HG03066 (cell line): ENCODE data around the gene CLINT1.
"Not testable (repeated sequence)": the region's sequence is repeated elsewhere in the genome, so short reads cannot be mapped to it uniquely, and the experiment has no call there.

Experiments
- ATAC-seq: cut with Tn5 transposase; IDR thresholded peaks from one replicate; pipeline ENCODE4 v1.9.1; 2021; ENCODE audit warnings: low read depth; ENCODE audit not compliant: unreplicated experiment

The CLINT1 gene

DNA sequence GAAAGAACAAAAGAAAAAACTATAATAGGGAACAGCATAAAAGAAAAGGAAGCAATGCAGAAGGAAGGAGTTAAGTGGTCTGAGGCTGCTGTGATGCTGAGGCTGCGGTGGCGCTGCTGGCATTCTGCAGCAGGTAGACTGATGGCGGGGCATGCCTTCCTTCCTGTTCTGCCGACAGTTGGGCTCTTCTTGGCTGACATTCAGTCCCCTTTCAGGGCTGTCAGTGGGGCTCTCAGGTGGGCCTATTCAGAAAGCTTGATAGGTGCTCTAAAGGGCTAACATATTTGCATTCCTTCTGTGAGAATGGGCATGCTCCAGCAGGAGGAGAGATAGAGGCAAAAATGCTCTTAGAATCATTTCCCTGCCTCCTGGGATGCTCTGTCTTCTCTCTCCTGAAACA, 5.1 kb upstream of the CLINT1 start:
- ATAC-seq, result no peak

DNA sequence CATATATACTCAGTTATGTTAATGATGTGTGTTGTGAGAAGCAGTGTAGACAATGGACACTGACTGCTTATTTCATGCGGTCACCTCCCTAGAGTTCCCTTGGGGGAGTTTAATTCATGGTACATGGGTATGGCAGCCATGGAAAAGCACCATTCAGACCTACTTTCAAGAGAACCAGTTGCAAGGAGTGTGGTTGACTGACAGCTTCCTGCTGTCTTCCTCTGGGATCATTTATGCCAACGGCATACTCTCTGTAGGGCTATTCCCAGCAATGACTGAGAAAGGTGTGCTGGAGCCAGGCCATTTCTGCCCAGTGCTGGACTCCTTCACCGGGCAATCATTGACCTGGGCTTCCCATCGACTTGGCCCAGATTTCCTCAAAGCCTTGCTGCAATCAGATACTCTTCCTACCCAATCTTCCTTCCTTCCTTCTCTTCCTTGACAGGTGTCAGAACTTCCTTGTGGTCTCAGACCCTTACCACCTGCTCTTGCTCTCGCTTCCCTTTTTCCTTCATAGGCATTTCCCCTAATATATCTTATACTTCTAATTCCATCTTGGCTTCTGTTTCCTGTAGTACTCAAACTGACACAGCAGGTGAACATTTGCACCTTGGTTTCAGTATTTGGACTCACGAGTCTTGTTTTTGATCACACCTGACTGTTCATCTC, 3.4 kb upstream of the CLINT1 start:
- no peak for ATAC-seq

DNA sequence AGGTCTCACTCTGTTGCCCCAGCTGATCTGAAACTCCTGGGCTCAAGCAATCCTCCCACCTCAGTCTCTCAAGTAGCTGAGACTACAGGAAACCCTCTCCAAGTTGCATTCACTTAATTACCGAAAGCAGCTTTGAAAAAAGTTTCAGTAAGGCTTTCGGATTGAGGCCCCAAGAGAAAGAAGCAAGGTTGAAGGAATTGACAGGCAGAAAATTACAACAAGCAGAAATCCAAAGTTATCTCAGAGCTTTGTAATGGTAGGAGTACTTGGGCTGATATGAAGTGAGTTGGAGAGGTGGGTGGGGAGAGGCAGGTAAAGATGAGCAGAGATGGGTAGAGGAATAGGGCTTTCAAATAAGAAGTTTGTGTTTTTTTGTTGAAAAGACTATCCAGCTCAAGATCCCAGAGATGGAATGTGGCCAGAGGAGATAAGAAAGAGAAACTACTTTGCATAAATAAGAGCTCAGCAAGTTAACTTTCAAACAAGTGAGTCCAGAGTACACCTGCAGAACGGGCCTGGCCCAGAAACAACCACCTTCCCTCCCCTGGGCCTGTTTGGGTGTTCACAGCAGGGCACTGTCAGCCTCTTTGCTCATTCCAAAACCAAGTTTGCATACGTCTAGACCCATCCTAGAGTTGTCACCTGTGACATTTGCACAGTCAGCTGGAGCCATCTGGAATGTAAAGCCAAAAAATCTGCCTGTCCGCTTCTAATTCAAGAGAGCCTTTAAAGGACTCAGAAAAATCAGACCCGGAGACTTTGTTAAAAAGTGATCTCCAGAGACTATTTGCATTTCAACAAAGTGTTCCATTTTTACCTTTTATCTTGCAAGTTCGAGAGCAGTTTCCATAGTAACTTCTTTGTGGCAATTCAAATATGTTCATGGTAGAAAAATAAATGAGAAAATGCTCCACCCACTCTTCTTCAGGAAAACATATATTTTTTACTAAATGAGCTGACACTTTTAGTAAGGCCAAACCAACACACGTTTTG, 2.2 kb upstream of the CLINT1 start:
- peak; percentile 76 for ATAC-seq

DNA sequence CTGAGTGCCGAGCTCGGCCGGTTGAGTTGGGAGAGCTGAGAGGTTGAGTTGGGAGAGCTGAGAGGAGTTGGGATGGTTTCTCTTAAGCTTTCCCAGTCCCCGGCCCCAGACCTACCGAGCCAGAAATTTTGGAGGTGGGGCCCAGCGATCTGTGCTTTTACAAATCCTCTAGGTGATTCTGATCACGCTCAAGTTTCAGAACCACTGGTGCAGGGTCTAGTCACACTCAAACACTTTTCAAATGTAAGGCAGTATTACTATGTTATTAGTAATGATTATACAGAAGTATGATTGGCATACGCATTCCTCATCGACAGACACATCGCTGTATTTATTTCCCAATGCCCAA, 256 bp upstream of the CLINT1 start:
- ATAC-seq, result no peak

DNA sequence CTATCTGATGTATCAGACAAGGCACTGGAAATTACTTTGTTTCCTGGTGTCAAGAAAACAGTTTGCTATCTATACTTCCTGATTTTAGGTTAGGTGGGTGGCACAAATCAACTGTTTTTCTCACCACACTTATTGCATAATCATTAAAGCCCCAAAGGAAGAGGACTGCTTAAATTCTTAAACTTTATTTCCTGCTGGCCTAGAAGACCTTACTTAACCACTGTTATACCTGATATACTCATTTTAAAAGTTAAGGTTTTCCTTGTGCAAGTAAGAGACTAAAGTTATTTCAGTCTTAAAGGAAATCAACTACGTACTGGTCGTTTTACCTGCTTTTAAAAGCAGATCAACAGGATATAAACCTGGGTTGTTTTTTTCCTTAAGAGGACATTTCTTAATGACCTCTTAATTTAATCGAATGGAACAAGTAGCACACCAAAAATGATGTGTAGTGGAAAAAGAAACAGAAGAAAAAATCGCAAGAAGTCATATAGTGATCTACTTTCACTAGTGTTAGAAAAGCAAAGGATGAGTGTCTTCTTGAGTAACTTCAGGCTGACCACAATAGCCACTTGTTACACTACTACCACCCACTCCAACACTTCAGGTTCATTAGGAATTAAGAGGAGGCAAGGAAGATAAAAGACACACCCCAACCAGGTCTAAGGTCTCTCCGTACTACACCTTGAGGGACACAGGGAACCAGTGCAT, 974 bp downstream of the CLINT1 start:
- ATAC-seq, result no peak

DNA sequence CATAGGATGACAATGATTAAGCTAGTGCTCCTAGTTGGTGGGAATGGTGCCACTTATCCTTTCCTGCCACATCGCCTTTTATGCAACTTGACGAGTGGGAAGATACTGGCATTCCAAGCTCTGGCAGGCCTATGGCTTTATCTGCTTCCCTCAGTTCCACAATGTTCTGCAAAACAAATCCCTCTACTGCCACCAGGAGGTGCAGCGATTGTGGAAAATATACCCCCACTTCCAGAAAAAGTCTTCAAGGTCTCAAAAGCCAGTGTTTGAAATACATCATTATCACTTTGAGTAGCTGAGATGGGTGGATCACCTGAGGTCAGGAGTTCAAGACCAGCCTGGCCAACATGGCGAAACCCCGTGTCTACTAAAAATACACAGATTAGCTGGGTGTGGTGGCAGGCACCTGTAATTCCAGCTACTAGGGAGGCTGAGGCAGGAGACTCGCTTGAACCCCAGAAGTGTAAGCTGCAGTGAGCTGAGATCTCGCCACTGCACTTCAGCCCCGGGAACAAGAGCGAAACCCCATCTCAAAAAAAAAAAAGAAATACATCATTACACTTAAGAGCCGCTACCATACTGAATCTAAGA, 3.4 kb downstream of the CLINT1 start:
- ATAC-seq, result no peak

DNA sequence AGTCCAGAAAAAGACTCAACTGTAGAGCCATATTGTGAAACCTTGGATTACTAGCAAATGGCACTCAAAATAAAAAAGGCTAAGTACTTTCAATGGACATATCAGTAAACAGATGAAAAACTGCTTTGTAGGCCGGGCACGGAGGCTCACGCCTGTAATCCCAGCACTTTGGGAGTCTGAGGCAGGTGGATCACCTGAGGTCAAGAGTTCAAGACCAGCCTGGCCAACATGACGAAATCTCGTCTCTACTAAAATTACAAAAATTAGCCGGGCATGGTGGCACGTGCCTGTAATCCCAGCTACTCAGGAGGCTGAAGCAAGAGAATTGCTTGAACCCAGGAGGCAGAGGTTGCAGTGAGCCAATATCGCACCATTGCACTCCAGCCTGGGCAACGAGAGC, 5.6 kb downstream of the CLINT1 start:
- ATAC-seq, result not testable (repeated sequence)

DNA sequence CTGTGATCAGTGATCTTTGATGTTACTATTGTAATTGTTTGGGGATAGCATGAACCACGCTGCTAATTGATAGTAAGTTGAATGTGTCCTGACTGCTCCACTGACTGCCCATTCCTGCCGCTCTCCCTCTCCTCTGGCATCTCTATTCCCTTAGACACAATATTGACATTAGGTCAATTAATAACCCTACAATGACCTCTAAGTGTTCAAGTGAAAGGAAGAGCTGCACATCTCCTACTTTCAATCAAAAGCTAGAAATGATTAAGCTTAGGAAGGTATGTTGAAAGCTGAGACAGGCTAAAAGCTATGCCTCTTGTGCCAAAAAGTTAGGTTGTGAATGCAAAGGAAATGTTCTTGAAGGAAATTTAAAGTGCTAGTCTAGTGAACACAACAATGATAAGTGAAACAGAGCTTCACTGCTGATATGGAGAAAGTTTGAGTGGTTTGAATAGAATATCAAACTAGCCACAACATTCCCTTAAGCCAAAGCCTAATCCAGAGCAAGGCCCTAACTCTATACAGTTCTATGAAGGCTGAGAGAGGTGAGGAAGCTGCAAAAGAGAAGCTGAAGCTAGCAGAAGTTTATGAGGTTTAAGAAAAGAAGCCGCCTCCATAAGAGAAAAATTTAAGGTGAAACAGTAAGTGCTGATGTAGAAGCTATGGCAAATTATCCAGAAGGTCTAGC, 12.9 kb downstream of the CLINT1 start:
- ATAC-seq, result no peak

DNA sequence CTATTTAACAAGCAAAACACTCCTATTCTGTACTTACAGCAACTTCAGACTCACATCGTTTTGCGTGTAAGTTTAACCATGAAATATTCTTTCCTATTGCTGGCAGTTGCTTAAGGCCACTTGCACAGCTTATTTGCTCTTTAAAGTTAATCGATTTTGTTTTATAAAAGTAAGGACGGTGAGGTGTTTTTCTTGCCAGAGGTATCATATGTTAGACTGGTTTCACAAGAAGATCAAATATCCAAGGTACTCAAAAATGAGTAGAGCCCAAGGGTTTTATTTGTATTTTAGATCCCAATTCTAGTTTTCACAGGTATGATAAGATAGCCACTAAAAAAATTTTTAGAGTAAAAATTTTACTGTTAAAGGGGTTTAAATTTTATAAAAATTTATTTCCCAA, 16.2 kb downstream of the CLINT1 start:
- ATAC-seq, result no peak

DNA sequence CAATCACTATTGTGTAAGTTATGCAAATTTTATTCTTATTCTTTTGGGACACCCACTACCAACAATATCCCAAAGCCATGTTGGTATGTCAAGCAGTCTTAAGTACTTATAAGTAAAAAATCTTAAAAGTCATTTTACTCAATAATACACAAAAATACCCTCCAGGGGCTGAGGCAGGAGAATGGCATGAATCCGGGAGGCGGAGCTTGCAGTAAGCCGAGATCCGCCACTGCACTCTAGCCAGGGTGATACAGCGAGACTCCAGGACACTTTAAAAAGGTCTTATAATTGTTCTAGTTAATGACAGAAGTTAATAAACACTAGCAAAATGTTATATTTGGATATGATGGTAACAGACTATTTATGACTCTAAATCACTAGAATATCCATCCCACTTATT, 16.8 kb downstream of the CLINT1 start:
- ATAC-seq, result no peak

DNA sequence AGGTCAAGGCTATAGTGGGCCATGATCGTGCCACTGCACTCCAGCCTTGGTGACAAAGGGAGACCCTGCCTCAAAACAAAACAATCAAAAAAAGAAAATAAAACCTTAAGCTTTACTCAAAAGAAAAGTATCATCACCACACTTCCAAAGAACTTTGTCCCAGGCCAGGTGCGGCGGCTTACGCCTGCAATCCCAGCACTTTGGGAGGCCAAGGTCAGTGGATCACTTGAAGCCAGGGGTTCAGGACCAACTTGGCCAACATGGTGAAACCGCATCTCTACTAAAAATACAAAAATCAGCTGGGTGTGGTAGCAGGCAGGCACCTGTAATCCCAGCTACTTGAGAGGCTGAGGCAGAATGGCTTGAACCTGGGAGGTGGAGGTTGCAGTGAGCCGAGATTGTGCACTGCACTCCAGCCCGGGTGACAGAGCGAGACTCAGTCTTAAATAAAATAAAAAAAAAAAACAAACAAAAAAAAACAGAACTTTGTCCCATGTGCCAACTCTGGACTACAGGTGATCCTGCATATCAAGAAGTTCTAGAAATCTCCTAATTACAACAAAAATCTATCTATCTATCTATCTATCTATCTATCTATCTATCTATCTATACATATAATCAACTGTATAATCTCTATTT, 19.7 kb downstream of the CLINT1 start:
- no peak for ATAC-seq

DNA sequence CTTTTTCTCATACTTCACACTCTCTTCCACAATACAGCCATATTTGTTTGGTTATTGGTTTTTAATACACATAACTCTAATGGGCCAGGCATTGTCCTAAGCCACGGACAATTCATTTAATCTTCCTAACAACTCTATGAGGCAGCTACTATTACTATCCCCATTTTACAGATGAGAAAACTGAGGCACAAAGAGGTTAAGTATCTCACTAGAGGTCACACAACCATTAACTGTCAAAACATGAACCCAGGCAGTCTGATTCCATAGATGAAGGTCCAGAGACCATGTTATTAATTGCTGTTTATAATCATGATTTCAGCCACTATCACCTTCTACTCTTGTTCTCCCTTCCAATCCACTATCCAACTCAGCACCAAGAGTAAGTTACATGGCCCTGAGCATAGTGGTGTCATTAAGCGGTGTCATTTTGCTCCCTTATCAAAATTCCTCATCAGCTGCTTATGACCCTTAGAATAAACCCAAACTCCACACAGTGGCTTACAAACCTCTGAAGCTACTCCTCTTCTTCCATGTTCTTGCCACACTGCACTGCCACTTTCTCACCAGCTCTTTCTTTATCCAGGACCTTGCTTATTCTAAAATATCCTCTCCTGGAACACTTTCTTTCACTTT, 22.7 kb downstream of the CLINT1 start:
- ATAC-seq, result no peak

DNA sequence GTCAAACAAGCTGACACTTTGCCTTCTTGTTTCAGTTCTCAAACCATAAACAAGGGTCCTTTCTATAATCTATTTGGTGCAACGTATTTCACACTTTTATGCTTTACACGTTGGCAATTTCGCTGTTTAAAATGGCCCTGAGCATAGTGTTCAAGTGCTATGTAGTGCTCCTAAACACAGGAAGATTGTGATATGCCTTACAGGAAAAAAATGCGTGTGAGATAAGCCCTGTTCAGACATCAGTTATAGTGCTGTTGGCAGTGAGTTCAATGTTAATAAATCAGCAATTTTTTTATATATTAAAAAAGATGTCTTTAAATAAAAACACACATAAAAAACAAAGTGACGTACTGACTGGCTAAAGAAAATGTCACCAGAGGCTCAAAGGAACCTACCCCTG, 23.9 kb downstream of the CLINT1 start:
- no peak for ATAC-seq

DNA sequence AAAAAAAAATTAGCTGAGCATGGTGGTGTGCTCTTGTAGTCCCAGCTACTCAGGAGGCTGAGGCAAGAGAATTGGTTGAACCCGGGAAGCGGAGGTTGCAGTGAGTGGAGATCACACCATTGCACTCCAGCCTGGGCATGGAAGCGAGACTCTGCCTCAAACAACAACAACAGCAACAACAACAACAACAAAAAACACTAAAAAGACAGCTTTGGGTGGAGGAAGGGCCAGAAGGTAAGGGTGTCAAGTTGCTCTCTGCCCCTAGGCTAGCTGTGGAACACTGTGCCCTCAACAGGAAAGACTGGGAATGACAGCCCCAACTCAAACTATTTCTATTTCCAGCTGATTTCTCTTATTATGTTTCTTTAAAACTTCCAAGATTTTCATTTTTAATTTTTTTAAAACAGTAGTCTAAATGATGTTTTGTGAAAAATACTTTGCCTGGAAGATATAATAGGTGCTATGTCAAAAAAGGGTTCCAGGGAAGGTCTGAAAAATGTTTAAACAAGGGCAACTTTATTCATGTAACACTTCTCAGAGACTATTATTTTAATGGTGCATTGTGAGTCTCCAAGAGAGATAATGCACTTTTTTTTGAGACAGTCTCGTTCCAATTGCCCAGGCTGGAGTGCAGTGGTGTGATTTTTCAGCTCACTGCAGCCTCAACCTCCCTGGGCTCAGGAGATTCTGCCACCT, 29.9 kb downstream of the CLINT1 start:
- ATAC-seq, result no peak

DNA sequence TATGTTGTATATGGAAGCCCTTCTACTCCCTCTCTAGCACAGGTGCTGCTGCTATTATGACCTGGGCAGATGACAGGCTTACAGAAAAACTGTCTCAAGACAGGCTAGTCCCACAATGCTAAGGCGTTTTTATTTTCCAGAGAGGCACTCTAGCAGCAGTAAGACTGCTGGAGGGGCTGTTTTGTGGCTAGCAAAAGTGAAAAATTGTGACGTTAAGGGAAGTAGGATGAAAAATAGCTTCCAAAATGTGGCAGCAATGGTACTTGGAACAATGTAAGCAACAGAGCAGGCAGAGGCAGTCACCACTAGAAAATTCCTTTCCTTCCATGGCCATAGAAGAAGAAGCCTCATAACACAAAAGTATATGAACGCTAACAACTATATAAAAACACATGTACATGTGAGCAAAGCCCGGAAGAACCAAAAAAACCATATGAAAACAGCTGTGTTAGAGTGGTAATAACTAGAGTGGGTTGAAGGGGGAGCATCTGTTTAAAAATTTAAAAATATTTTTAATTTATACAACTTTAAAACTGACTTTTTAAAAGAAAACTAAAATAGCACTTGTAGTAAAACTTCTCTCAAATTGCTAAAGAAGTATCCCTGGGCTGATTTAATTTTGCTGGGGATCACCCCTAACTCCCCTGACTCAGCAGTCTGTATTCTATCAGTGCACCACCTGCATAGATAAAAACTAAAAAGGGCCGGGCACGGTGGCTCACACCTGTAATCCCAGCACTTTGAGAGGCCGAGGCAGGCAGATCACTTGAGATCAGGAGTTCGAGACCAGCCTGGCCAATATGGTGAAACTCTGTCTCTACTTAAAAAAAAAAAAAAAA, 30.6 kb downstream of the CLINT1 start:
- no peak for ATAC-seq

DNA sequence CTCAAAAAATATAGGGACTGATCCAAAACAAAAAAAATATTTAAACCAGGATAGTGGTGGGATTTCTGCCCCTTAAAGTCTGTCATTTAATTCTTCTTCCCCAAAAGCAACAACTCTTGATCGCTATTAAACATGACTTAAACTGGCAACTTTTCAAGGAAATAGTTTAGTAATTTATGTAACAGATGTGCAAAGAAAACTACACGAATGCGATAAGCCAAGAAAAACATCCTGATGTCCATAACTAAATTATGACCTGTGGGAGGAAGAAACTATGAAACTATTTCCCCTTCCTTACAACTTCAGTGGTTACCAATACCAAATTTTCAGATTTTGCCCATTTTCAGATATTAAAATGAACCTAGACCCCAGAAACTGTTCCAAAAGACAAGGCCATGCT, 31.5 kb downstream of the CLINT1 start:
- ATAC-seq, result no peak

DNA sequence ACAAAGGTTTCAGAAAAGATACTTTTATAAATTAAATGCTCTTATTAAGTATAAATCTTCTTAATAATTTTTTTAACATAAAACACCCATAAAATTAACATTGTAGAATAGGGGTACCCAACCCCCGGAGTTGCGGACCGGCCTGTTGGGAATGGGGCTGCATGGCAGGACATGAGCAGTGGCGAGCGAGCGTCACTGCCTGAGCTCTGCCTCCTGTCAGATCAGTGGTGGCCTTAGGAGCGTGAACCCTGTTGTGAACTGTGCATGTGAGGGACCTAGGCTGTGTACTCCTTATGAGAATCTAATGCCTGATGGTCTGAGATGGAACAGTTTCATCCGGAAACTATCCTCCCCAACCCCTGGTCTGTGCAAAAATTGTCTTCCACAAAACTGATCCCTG, 35.3 kb downstream of the CLINT1 start:
- no peak for ATAC-seq
